Mesothelial cell of epicardium (in vitro differentiated cells): ENCODE measurements around the gene RALGPS1. TPM values are rescaled to one million over a fixed set of nuclear protein-coding genes. Genes with fewer than 3 reads are reported as not detected.

ENCODE experiments used
- DNase-seq, 2 experiments: peaks; one replicate each; pipeline ENCODE4 v3.0.0; 2021; ENCODE audit warnings: low spot score in 2 of 2; ENCODE audit not compliant: unreplicated experiment in 2 of 2
- H3K27ac Mint-ChIP-seq: 2 replicates; pipeline ENCODE4 v1.8.0; 2021; ENCODE audit warnings: mixed read lengths
- H3K27me3 Mint-ChIP-seq: 2 replicates; pipeline ENCODE4 v1.8.0; 2021; ENCODE audit warnings: low read depth, mixed read lengths
- H3K36me3 Mint-ChIP-seq: 2 replicates; pipeline ENCODE4 v1.8.0; 2021; ENCODE audit warnings: mixed read lengths
- H3K4me1 Mint-ChIP-seq: 2 replicates; pipeline ENCODE4 v1.8.0; 2021; ENCODE audit warnings: mixed read lengths
- H3K4me3 Mint-ChIP-seq: 2 replicates; pipeline ENCODE4 v1.8.0; 2021; ENCODE audit warnings: mild to moderate bottlenecking, moderate library complexity, mixed read lengths
- H3K9me3 Mint-ChIP-seq: 2 replicates; pipeline ENCODE4 v1.8.0; 2021; ENCODE audit warnings: mixed read lengths
- total RNA-seq: library from RNA; stranded (reverse); gene quantifications from 3 replicates; pipeline ENCODE4 v1.2.1, GENCODE V29; 2021
- TF ChIP-seq, protein P1 (sequence below): fragments of 200-600 bp; sonication (generic); IDR thresholded peaks from one replicate; pipeline ENCODE4 v1.5.0; 2021; ENCODE audit warnings: antibody characterized with exemption; ENCODE audit not compliant: unreplicated experiment

RALGPS1 gene
- total RNA-seq, 1 donor from 2014 or later: 25.6 TPM

GRCh38 chr9:127216888-127217217 is 302.3 kb downstream of the RALGPS1 start:
- no peaks in the 10 kb centered on the region for H3K9me3 Mint-ChIP-seq
- H3K27ac Mint-ChIP-seq: no peak overlapping the region
- peaks cover 11% of the 10 kb centered on the region for H3K4me1 Mint-ChIP-seq
- no peaks in the 10 kb centered on the region for H3K27me3 Mint-ChIP-seq
- TF ChIP-seq, protein P1, sequence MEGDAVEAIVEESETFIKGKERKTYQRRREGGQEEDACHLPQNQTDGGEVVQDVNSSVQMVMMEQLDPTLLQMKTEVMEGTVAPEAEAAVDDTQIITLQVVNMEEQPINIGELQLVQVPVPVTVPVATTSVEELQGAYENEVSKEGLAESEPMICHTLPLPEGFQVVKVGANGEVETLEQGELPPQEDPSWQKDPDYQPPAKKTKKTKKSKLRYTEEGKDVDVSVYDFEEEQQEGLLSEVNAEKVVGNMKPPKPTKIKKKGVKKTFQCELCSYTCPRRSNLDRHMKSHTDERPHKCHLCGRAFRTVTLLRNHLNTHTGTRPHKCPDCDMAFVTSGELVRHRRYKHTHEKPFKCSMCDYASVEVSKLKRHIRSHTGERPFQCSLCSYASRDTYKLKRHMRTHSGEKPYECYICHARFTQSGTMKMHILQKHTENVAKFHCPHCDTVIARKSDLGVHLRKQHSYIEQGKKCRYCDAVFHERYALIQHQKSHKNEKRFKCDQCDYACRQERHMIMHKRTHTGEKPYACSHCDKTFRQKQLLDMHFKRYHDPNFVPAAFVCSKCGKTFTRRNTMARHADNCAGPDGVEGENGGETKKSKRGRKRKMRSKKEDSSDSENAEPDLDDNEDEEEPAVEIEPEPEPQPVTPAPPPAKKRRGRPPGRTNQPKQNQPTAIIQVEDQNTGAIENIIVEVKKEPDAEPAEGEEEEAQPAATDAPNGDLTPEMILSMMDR: no peak
- no peak overlapping the region for H3K4me3 Mint-ChIP-seq
- no peak for DNase-seq
- no peaks in the 10 kb centered on the region for H3K36me3 Mint-ChIP-seq

GRCh38 chr9:127218818-127219217 is 304.2 kb downstream of the RALGPS1 start:
- Mint-ChIP-seq H3K9me3 (no peaks in the 10 kb centered on the region), H3K27ac (no peak overlapping the region), H3K27me3 (no peaks in the 10 kb centered on the region), H3K36me3 (no peaks in the 10 kb centered on the region), H3K4me1 (peaks cover 9% of the 10 kb centered on the region), H3K4me3 (no peak overlapping the region)
- TF ChIP-seq, protein P1: no peak
- DNase-seq: no peak

GRCh38 chr9:127219520-127219919 is 304.9 kb downstream of the RALGPS1 start:
- DNase-seq: no peak
- no peaks in the 10 kb centered on the region for H3K27me3 Mint-ChIP-seq
- no peaks in the 10 kb centered on the region for H3K36me3 Mint-ChIP-seq
- peaks cover 4% of the 10 kb centered on the region for H3K4me1 Mint-ChIP-seq
- TF ChIP-seq, protein P1: no peak
- H3K4me3 Mint-ChIP-seq: no peak overlapping the region
- H3K9me3 Mint-ChIP-seq: no peaks in the 10 kb centered on the region
- H3K27ac Mint-ChIP-seq: no peak overlapping the region

DNA sequence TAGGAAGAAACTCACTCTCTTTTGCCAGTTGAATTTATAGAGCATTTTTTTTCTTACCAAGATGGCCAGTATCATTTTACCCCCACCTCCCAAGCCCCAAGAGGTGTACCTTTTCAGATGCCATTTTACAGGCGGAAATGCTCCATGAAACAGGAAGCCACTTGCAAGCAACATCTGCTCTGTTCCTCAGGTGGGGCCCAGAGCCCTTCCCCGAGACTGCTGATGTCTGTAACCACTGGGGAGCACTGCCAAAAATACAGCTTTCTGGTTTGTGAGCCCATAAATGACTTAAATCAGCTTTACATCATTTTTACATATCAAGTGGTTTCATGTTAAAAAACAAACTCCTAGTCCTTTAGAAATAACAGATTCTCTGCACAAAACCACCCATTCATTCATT is 307.1 kb downstream of the RALGPS1 start:
- Mint-ChIP-seq H3K27me3 (peaks cover 5% of the 10 kb centered on the region), H3K4me3 (no peak overlapping the region), H3K9me3 (no peaks in the 10 kb centered on the region), H3K27ac (no peak overlapping the region), H3K4me1 (peaks cover 8% of the 10 kb centered on the region), H3K36me3 (no peaks in the 10 kb centered on the region)
- TF ChIP-seq, protein P1: no peak
- DNase-seq: no peak

DNA sequence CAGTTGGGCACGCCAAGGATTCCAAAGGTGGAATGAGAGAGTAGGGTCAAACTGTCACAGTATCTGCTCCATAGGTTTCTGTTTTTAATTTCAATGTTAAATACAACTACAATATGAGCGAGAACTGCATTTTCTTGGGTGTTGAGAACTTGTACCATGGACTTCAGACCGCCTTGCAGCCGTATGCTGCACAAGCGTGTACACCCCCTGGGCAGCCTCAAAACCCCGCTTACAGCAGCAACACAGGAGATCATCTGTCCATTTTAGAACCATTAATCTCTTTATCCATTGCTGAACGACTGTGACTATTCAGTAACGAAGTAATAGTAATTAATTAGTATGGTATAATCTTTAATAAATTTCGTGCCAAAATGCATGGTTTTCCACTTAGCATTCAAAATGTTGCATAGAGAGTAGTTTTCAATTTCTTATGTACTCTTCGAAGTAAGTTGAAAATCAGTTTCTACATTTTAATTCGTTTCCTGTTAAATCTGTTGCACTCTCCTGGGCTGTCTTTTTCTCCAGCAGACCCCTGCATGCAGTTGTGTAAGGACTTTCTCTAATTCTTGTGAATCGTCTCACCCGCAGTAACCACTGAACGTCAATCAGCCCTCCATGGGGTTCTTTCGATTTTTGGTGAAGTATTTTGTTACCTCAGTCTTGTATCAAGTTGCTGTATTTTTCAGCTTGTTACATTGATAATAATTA is 308.0 kb downstream of the RALGPS1 start:
- H3K9me3 Mint-ChIP-seq: no peaks in the 10 kb centered on the region

More for the DNA sequence above, 308.0 kb downstream of the RALGPS1 start:
- H3K4me1 Mint-ChIP-seq: peaks cover 8% of the 10 kb centered on the region
- peaks cover 5% of the 10 kb centered on the region for H3K27me3 Mint-ChIP-seq
- H3K27ac Mint-ChIP-seq: no peak overlapping the region
- H3K4me3 Mint-ChIP-seq: no peak overlapping the region
- H3K36me3 Mint-ChIP-seq: no peaks in the 10 kb centered on the region
- DNase-seq: no peak
- TF ChIP-seq, protein P1: no peak
